ENCODE measurements around the gene ANP32E. TPM values are rescaled to one million over a fixed set of nuclear protein-coding genes. Genes with fewer than 3 reads are reported as not detected.
"Not testable (repeated sequence)": the region's sequence is repeated elsewhere in the genome, so short reads cannot be mapped to it uniquely, and the experiment has no call there.

The ANP32E gene
- total RNA-seq, 2 donors from 2014 or later = 9.8 to 13.5 TPM

DNA sequence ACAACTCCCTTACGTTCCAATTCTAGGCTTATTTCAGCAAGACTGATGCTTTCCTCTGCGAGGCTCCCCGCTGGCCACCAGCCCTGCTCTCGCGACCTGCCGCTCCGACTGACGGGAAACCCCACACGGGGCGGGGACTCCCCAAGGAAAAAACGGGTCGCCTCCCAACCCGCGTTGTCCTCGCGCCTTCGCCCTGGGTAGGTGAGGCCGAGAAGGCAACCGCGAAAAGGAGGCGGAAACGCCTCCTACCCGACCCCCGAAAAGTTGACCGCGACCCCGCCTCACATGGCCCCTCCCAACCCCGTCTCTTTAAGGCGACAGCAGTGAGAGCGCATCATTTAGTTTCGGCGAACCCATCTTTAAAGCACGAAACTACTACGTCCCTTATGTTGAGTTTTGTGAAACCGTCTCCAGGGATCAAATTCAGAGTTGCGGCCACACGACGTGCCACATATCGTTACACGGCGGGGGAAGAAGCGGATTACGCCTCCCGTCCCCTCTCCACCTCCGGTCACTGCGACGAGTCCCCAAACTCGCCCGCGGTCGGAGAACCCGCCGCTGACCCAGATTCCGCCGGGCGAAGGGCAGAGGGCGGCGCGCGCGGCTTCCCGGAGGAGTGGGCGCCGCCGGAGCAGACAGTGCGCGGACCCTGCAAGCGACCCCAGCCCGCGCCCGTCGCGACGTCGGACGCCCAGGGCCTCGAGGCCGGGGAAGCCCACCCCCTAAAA, 1.2 kb downstream of the ANP32E start:
- Histone ChIP-seq H3K4me3 (peak overlapping the region; percentile 54 to 75), H3K4me1 (replicated peaks) (no peaks in the 10 kb centered on the region), H3K27ac (peak overlapping the region; percentile 90 to 94), H3K36me3 (no peaks in the 10 kb centered on the region), H3K27me3 (replicated peaks; ENCODE audit: insufficient read depth) (no peaks in the 10 kb centered on the region), H3K9me3 (no peaks in the 10 kb centered on the region)
- DNase-seq (ENCODE audit: low spot score) = peak; percentile 60
- under 1% methylated on average over 78 of the region's 78 CpGs for WGBS
- intact Hi-C loops (cut with DNase I) = no loop called here
- TF ChIP-seq, protein P1, sequence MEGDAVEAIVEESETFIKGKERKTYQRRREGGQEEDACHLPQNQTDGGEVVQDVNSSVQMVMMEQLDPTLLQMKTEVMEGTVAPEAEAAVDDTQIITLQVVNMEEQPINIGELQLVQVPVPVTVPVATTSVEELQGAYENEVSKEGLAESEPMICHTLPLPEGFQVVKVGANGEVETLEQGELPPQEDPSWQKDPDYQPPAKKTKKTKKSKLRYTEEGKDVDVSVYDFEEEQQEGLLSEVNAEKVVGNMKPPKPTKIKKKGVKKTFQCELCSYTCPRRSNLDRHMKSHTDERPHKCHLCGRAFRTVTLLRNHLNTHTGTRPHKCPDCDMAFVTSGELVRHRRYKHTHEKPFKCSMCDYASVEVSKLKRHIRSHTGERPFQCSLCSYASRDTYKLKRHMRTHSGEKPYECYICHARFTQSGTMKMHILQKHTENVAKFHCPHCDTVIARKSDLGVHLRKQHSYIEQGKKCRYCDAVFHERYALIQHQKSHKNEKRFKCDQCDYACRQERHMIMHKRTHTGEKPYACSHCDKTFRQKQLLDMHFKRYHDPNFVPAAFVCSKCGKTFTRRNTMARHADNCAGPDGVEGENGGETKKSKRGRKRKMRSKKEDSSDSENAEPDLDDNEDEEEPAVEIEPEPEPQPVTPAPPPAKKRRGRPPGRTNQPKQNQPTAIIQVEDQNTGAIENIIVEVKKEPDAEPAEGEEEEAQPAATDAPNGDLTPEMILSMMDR (IDR thresholded peaks at IDR 0.05) = no peak
- TF ChIP-seq POLR2AphosphoS5 (IDR thresholded peaks at IDR 0.05) = peak; percentile 65
- peak; percentile 14 for TF ChIP-seq POLR2A (IDR thresholded peaks at IDR 0.05)

DNA sequence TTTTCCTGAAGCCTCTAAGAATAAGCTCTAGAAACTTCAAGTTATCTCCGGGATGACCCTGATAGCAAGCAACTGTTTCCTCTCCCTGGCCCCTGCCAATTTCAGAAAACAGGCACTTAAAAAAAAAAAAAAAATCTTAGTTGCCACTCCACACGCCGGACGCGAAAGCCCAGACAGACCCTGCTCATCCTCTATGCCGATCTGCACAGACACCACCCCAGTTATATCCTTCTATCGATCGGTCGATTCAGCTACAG, 1.7 kb downstream of the ANP32E start:
- intact Hi-C loops (cut with DNase I) = no loop called here

DNA sequence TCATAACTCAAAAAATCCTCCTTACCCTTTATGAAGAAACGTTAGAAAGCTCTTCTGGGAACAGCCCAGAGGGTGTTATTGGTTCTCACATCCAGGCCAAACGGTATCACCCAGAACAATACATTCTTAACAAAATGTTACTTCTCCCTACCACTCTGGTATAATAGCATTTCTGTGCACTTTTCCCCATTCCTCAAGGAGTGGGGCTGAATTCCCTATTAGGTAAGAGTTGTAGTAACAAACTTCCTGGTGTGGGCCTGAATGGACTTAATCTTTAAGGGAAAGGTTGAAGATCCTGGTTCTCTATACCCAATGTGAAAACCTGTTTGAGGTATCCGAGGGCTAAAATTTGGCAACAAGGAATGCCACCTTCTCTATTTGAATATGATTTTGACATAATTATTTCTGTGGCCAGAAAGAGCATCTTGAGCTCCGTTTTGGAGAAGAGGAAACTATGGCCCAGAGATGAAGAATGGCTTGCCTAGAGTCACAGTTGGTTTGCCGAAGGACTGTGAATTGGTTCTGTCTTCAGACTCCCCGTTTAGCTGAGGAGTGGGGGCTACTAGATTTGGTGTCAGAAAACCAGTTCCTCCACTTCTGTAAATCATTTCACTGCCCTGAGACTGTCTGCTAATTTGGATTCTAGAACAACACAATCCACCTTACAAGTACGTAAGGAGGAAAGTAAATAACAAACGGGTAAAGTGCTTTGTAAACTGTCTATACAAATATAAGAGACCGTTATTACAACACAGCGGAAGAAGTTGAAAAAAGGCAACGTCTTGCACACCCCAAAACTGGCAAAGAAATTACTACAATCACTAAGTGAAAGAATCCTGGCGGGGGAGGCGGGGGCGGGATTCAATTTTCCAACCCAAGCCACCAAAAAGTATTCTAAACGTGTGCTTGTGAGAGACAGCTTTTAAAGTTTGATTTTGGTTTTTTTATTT, 2.3 kb downstream of the ANP32E start:
- no peaks in the 10 kb centered on the region for H3K27me3 ChIP-seq (replicated peaks; ENCODE audit: insufficient read depth)
- TF ChIP-seq POLR2AphosphoS5 (IDR thresholded peaks at IDR 0.05) = peak; percentile 66
- no peak for TF ChIP-seq POLR2A (IDR thresholded peaks at IDR 0.05)
- H3K9me3 ChIP-seq = no peaks in the 10 kb centered on the region
- peak overlapping the region in 1 of 2 donors; percentile 54 for H3K4me3 ChIP-seq
- H3K4me1 ChIP-seq (replicated peaks) = no peaks in the 10 kb centered on the region
- H3K27ac ChIP-seq = peak overlapping the region; percentile 90 to 94
- 6% methylated on average over 15 of the region's 15 CpGs for WGBS
- DNase-seq (ENCODE audit: low spot score) = peak; percentile 17
- intact Hi-C loops (cut with DNase I) = no loop called here
- H3K36me3 ChIP-seq = no peaks in the 10 kb centered on the region

More for the DNA sequence above, 1.7 kb downstream of the ANP32E start:
- no peak for TF ChIP-seq POLR2AphosphoS5 (IDR thresholded peaks at IDR 0.05)
- TF ChIP-seq POLR2A (IDR thresholded peaks at IDR 0.05) = no peak
- TF ChIP-seq, protein P1 (IDR thresholded peaks at IDR 0.05) = no peak
- DNase-seq (ENCODE audit: low spot score) = no peak
- H3K9me3 ChIP-seq = no peaks in the 10 kb centered on the region
- H3K27ac ChIP-seq = peak overlapping the region; percentile 90 to 94
- peak overlapping the region; percentile 54 to 75 for H3K4me3 ChIP-seq
- no peaks in the 10 kb centered on the region for H3K27me3 ChIP-seq (replicated peaks; ENCODE audit: insufficient read depth)
- WGBS = under 1% methylated on average over 9 of the region's 9 CpGs
- no peaks in the 10 kb centered on the region for H3K36me3 ChIP-seq
- H3K4me1 ChIP-seq (replicated peaks) = no peaks in the 10 kb centered on the region

DNA sequence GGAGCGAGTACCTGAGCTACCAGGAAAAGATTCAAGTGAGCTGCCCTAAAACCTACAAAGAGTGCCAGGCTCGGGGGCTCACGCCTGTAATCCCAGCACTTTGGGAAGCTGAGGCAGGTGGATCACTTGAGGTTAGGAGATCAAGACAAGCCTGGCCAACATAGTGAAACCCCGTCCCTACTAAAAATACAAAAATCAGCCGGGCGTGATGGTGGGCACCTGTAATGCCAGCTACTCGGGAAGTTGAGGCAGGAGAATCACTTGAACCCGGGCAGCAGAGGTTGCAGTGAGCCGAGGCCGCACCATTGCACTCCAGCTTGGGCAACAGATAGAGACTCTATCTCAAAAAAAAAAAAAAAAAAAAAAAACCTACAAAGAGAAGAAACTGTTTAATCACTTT, 3.0 kb downstream of the ANP32E start:
- WGBS = 97% methylated on average over 10 of the region's 10 CpGs
- H3K27ac ChIP-seq = peak overlapping the region in 1 of 2 donors; percentile 90
- DNase-seq (ENCODE audit: low spot score); intact Hi-C loops (cut with DNase I); H3K36me3 ChIP-seq; H3K27me3 ChIP-seq (replicated peaks; ENCODE audit: insufficient read depth); H3K4me1 ChIP-seq (replicated peaks); H3K9me3 ChIP-seq; H3K4me3 ChIP-seq: not testable (repeated sequence)

DNA sequence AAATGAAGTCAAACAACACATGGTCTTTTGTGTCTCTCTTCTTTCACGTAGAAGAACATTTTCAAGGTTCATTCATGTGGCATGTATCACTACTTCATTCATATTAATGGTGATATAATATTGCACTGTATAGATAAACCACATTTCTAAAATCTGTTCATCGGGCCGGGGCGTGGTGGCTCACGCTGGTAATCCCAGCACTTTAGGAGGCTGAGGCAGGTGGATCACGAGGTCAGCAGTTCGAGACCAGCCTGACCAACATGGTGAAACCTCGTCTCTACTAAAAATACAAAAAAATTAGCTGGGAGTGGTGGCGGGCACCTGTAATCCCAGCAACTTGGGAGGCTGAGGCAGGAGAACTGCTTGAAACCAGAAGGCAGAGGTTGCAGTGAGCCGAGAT, 7.7 kb downstream of the ANP32E start:
- H3K4me3 ChIP-seq; H3K36me3 ChIP-seq; H3K9me3 ChIP-seq; H3K27me3 ChIP-seq (replicated peaks; ENCODE audit: insufficient read depth); H3K4me1 ChIP-seq (replicated peaks); DNase-seq (ENCODE audit: low spot score); H3K27ac ChIP-seq; intact Hi-C loops (cut with DNase I): not testable (repeated sequence)
- WGBS = 97% methylated on average over 10 of the region's 10 CpGs

DNA sequence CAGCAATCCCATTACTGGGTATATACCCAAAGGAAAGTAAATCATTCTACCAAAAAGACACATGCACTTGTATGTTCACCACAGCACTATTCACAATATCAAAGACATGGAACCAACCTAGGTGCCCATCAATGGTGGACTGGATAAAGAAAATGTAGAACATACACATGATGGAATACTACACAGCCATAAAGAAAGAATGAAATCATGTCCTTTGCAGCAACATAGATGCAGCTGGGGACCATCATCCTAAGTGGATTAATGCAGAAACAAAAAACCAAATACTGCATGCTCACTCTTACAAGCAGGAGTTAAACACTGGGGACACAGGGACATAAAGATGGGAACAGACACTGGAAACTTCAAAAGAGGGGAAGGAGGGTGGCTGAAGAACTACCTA, 8.7 kb downstream of the ANP32E start:
- no peak overlapping the region for H3K27ac ChIP-seq
- peaks cover 0 to 5% of the 10 kb centered on the region in 2 donors for H3K36me3 ChIP-seq
- no peak overlapping the region for H3K4me3 ChIP-seq
- TF ChIP-seq, protein P1 (IDR thresholded peaks at IDR 0.05) = no peak
- TF ChIP-seq POLR2A (IDR thresholded peaks at IDR 0.05) (no peak), POLR2AphosphoS5 (IDR thresholded peaks at IDR 0.05) (no peak)
- H3K4me1 ChIP-seq (replicated peaks) = no peaks in the 10 kb centered on the region
- intact Hi-C loops (cut with DNase I) = no loop called here
- H3K9me3 ChIP-seq = no peaks in the 10 kb centered on the region
- no peaks in the 10 kb centered on the region for H3K27me3 ChIP-seq (replicated peaks; ENCODE audit: insufficient read depth)
- DNase-seq (ENCODE audit: low spot score) = no peak

Data from prostate gland (tissue), 2 donors.